Right cardiac atrium (tissue), 5 donors: ENCODE results near the gene P2RX4. TPM values are rescaled to one million over a fixed set of nuclear protein-coding genes. Genes with fewer than 3 reads are reported as not detected.

Experiments
- ATAC-seq, 2 donors: fragments of 200-7000 bp; cut with Tn5 transposase; one replicate each; pipeline versions ENCODE4 v1.8.0 to v1.9.1; 2020; ENCODE audit warnings: moderate library complexity in 2 of 2, mild to moderate bottlenecking in 1 of 2
- DNase-seq, 3 donors: peaks; one replicate each; pipeline ENCODE4 v3.0.0-alpha.2; 2020
- H3K27ac ChIP-seq: one replicate; pipeline ENCODE4 v1.5.1; 2013; ENCODE audit warnings: mild to moderate bottlenecking, low read length, control low read depth, moderate library complexity
- H3K27me3 ChIP-seq: one replicate; pipeline ENCODE4 v1.6.1; 2013; ENCODE audit not compliant: control insufficient read depth, insufficient read depth
- H3K4me1 ChIP-seq: one replicate; pipeline ENCODE4 v1.6.1; 2013; ENCODE audit warnings: low read length; ENCODE audit not compliant: control insufficient read depth, insufficient read depth
- H3K4me3 ChIP-seq: one replicate; pipeline ENCODE4 v1.5.1; 2013; ENCODE audit warnings: low read length, control low read depth
- H3K9me3 ChIP-seq: one replicate; pipeline ENCODE4 v1.6.1; 2013; ENCODE audit warnings: low read length; ENCODE audit not compliant: control insufficient read depth
- WGBS: extraction: QIAGEN DNeasy Blood & Tissue Kit; methylation state at CpG from one replicate; pipeline ENCODE4 v1.1.7; 2013; 5-methylcytosine and 5-hydroxymethylcytosine counted together
- intact Hi-C, 4 donors: fragments of 100-400 bp; cut with DNase I; formaldehyde crosslinking; loops; one replicate each; pipeline versions ENCODE4 v1.11.0 to v1.14.0; 2022 to 2023
- polyA plus RNA-seq: library from polyadenylated mRNA; stranded (reverse); fragments of 200-250 nt; gene quantifications from one replicate; pipeline ENCODE4 v1.2.3, GENCODE V29; 2013
- total RNA-seq, 4 donors: library from RNA; stranded (reverse); fragmentation: NEBNext Ultra II Directional; extraction: Animal tissue kit (Norgen Biotek cat#: 25700); gene quantifications; one replicate each; pipeline ENCODE4 v1.2.1, GENCODE V29; 2021
- donor health status: healthy with polysubstance abuse.
- donor health status: DM: no; HTN: yes; CAD: no.
- donor health status: DM: no; HTN: no; CAD: no.
- donor health status: DM: no; HTN: yes; CAD: no; lungs with severe emphysema.
- donor health status: DM: yes; HTN: yes; CAD: no.

Gene P2RX4
- total and polyA plus RNA-seq, 5 donors = 6.1 to 10.6 (median 8.9) TPM

GRCh38 chr12:121209221-121209620 lies 708 bp upstream of the P2RX4 start:
- no peak for DNase-seq
- intact Hi-C loops = no loop called here
- ATAC-seq = peak in 1 of 2 donors; percentile 19

GRCh38 chr12:121212875-121213274 lies 2.9 kb downstream of the P2RX4 start:
- no peak for DNase-seq
- Histone ChIP-seq H3K4me3 (no peak overlapping the region), H3K4me1 (no peaks in the 10 kb centered on the region), H3K27ac (no peak overlapping the region), H3K27me3 (no peaks in the 10 kb centered on the region), H3K9me3 (no peaks in the 10 kb centered on the region)
- ATAC-seq = no peak
- intact Hi-C loops = no loop called here
- WGBS = 97% methylated on average over 5 of the region's 5 CpGs

More at GRCh38 chr12:121209221-121209620, 708 bp upstream of the P2RX4 start:
- Histone ChIP-seq H3K27ac (no peak overlapping the region), H3K4me1 (no peaks in the 10 kb centered on the region), H3K9me3 (no peaks in the 10 kb centered on the region), H3K27me3 (no peaks in the 10 kb centered on the region), H3K4me3 (no peak overlapping the region)
- WGBS = 88% methylated on average over 15 of the region's 15 CpGs

GRCh38 chr12:121214166-121214777 lies 4.3 kb downstream of the P2RX4 start:
- H3K9me3 ChIP-seq = no peaks in the 10 kb centered on the region
- H3K27me3 ChIP-seq = no peaks in the 10 kb centered on the region
- intact Hi-C loops = no loop called here
- no peak for DNase-seq
- no peak for ATAC-seq
- H3K27ac ChIP-seq = peak overlapping the region; percentile 81
- 68% methylated on average over 11 of the region's 11 CpGs for WGBS
- no peak overlapping the region for H3K4me3 ChIP-seq
- no peaks in the 10 kb centered on the region for H3K4me1 ChIP-seq

- Histone ChIP-seq H3K4me1 (no peaks in the 10 kb centered on the region), H3K27ac (peak overlapping the region; percentile 81), H3K9me3 (no peaks in the 10 kb centered on the region), H3K4me3 (no peak overlapping the region), H3K27me3 (no peaks in the 10 kb centered on the region)
- ATAC-seq = peak; percentile 46 to 53
- intact Hi-C loops = no loop called here
- WGBS = 63% methylated on average over 14 of the region's 14 CpGs
- peak in 1 of 3 donors; percentile 32 for DNase-seq
These were observed 5.2 kb downstream of the P2RX4 start for GRCh38 chr12:121214855-121215745.

GRCh38 chr12:121216102-121216501 lies 6.2 kb downstream of the P2RX4 start:
- intact Hi-C loops = no loop called here

GRCh38 chr12:121217063-121217462 lies 7.1 kb downstream of the P2RX4 start:
- DNase-seq = peak in 1 of 3 donors; percentile 5
- Histone ChIP-seq H3K9me3 (no peaks in the 10 kb centered on the region), H3K27me3 (no peaks in the 10 kb centered on the region), H3K4me1 (no peaks in the 10 kb centered on the region), H3K27ac (no peak overlapping the region), H3K4me3 (no peak overlapping the region)
- 88% methylated on average over 8 of the region's 8 CpGs for WGBS
- intact Hi-C loops = no loop called here
- no peak for ATAC-seq

More at GRCh38 chr12:121216102-121216501, 6.2 kb downstream of the P2RX4 start:
- WGBS = 93% methylated on average over 4 of the region's 4 CpGs
- Histone ChIP-seq H3K27ac (no peak overlapping the region), H3K4me1 (no peaks in the 10 kb centered on the region), H3K27me3 (no peaks in the 10 kb centered on the region), H3K4me3 (no peak overlapping the region), H3K9me3 (no peaks in the 10 kb centered on the region)
- DNase-seq (no peak), ATAC-seq (no peak)

- intact Hi-C loops = no loop called here
- Histone ChIP-seq H3K4me3 (no peak overlapping the region), H3K27ac (no peak overlapping the region), H3K4me1 (no peaks in the 10 kb centered on the region), H3K27me3 (no peaks in the 10 kb centered on the region), H3K9me3 (no peaks in the 10 kb centered on the region)
- 84% methylated on average over 5 of the region's 5 CpGs for WGBS
- DNase-seq (no peak), ATAC-seq (peak in 1 of 2 donors; percentile 24)
These were observed 7.8 kb downstream of the P2RX4 start for GRCh38 chr12:121217761-121218160.

GRCh38 chr12:121218588-121219352 lies 8.8 kb downstream of the P2RX4 start:
- 84% methylated on average over 18 of the region's 18 CpGs for WGBS
- H3K4me3 ChIP-seq = no peak overlapping the region
- H3K27ac ChIP-seq = no peak overlapping the region
- intact Hi-C loops = no loop called here
- no peaks in the 10 kb centered on the region for H3K4me1 ChIP-seq
- no peaks in the 10 kb centered on the region for H3K9me3 ChIP-seq
- H3K27me3 ChIP-seq = no peaks in the 10 kb centered on the region
- no peak for ATAC-seq
- DNase-seq = no peak

- no peaks in the 10 kb centered on the region for H3K27me3 ChIP-seq
- no peak overlapping the region for H3K27ac ChIP-seq
- 96% methylated on average over 3 of the region's 3 CpGs for WGBS
- no peaks in the 10 kb centered on the region for H3K9me3 ChIP-seq
- DNase-seq (no peak), ATAC-seq (no peak)
- H3K4me1 ChIP-seq = no peaks in the 10 kb centered on the region
- H3K4me3 ChIP-seq = no peak overlapping the region
- intact Hi-C loops = no loop called here
These were observed 9.5 kb downstream of the P2RX4 start for GRCh38 chr12:121219353-121219986.

GRCh38 chr12:121222847-121223246 lies 12.9 kb downstream of the P2RX4 start:
- no peak for ATAC-seq
- DNase-seq = no peak
- WGBS = 90% methylated on average over 10 of the region's 10 CpGs
- Histone ChIP-seq H3K4me1 (no peaks in the 10 kb centered on the region), H3K4me3 (no peak overlapping the region), H3K9me3 (no peaks in the 10 kb centered on the region), H3K27me3 (no peaks in the 10 kb centered on the region), H3K27ac (no peak overlapping the region)
- intact Hi-C loops = no loop called here
